Panc1 (cell line): ENCODE results near the gene MEF2A. TPM values are rescaled to one million over a fixed set of nuclear protein-coding genes. Genes with fewer than 3 reads are reported as not detected.

Source experiments
- ATAC-seq: fragments of 200-7000 bp; cut with Tn5 transposase; 2 replicates; pipeline ENCODE4 v1.9.1; 2020; ENCODE audit warnings: mild to moderate bottlenecking, moderate library complexity
- BruUV-seq: library from RNA; stranded (reverse); fragments of 400-500 nt; replicated peaks from 2 replicates; lab custom pipeline; 2021; lab: Mats Ljungman, UMichigan
- CTCF ChIA-PET: fragments of 300-600 bp; sonication (Branson Sonifier 250); formaldehyde crosslinking; loops from one replicate; lab custom pipeline; 2022; ENCODE audit warnings: antibody characterized with exemption; lab: Charles Lee
- POLR2A ChIA-PET: fragments of 300-600 bp; sonication (Branson Sonifier 250); formaldehyde crosslinking; loops from one replicate; lab custom pipeline; 2022; ENCODE audit warnings: antibody characterized with exemption; lab: Charles Lee
- DNase-seq: peaks from one replicate; pipeline ENCODE4 v3.0.0-alpha.2; 2010; ENCODE audit warnings: low read depth, low spot score
- H3K27ac ChIP-seq: 2 replicates; pipeline ENCODE4 v1.5.1; 2011; ENCODE audit warnings: mild to moderate bottlenecking, low read length, inconsistent platforms
- H3K27me3 ChIP-seq: fragments of 200-500 bp; sonication (Bioruptor generic); 2 replicates; pipeline ENCODE4 v1.6.0; 2014; ENCODE audit warnings: low read length, inconsistent platforms; ENCODE audit not compliant: control insufficient read depth, insufficient read depth
- H3K36me3 ChIP-seq: fragments of 200-500 bp; sonication (Bioruptor generic); 2 replicates; pipeline ENCODE4 v1.5.1; 2014; ENCODE audit warnings: inconsistent platforms, mild to moderate bottlenecking, low read length, moderate library complexity; ENCODE audit not compliant: control insufficient read depth, insufficient read depth
- H3K4me1 ChIP-seq: 2 replicates; pipeline ENCODE4 v1.5.1; 2011; ENCODE audit warnings: inconsistent platforms, mild to moderate bottlenecking, low read length, moderate library complexity; ENCODE audit not compliant: control insufficient read depth, insufficient read depth
- H3K4me3 ChIP-seq, 2 experiments: 2 replicates each; pipeline ENCODE4 v1.5.1; 2011 to 2012; ENCODE audit warnings: low read depth in 2 of 2, low read length in 2 of 2, mild to moderate bottlenecking in 2 of 2, inconsistent platforms in 1 of 2, moderate library complexity in 1 of 2
- H3K9me3 ChIP-seq: fragments of 200-500 bp; sonication (Bioruptor generic); 2 replicates; pipeline ENCODE4 v1.5.1; 2014; ENCODE audit warnings: low read depth, mild to moderate bottlenecking, inconsistent platforms, low read length, moderate library complexity; ENCODE audit not compliant: control insufficient read depth, insufficient read depth
- CTCF ChIP-seq: fragments of 450-650 bp; IDR thresholded peaks from 2 replicates; pipeline ENCODE4 v1.5.1; 2017; ENCODE audit warnings: mild to moderate bottlenecking
- POLR2AphosphoS5 ChIP-seq: IDR thresholded peaks from 2 replicates; pipeline ENCODE4 v1.6.1; 2012; ENCODE audit warnings: mild to moderate bottlenecking, low read depth, low read length, moderate library complexity
- REST ChIP-seq, 2 experiments: IDR thresholded peaks; 2 replicates each; pipeline ENCODE4 v1.6.1; 2011 to 2012; ENCODE audit warnings: low read depth in 2 of 2, control low read depth in 1 of 2, low read length in 1 of 2, mild to moderate bottlenecking in 1 of 2, moderate library complexity in 1 of 2; ENCODE audit not compliant: insufficient read depth in 1 of 2
- SIN3A ChIP-seq: IDR thresholded peaks from 2 replicates; pipeline ENCODE4 v1.6.1; 2012; ENCODE audit warnings: low read depth, mild to moderate bottlenecking, low read length, moderate library complexity, borderline replicate concordance; ENCODE audit not compliant: insufficient read depth
- TCF7L2 ChIP-seq: IDR thresholded peaks from 2 replicates; pipeline ENCODE4 v1.6.1; 2011; ENCODE audit warnings: mild to moderate bottlenecking, low read depth, low read length, inconsistent platforms
- in situ Hi-C: cut with HindIII; loops from 2 replicates; pipeline ENCODE4 v1.10.0; 2016; ENCODE audit warnings: low sequenced_read_pairs, low pct_unique_long_range_greater_than_20kb
- intact Hi-C: fragments of 100-400 bp; cut with micrococcal nuclease; formaldehyde crosslinking; loops from one replicate; pipeline ENCODE4 v1.10.0; 2022; ENCODE audit not compliant: unreplicated experiment
- total RNA-seq: library from RNA; stranded (reverse); gene quantifications from one replicate; pipeline ENCODE4 v1.2.1, GENCODE V29; 2021; ENCODE audit not compliant: unreplicated experiment

MEF2A gene
- total RNA-seq, 1 experiment from 2014 or later = 31.1 TPM

- ChIA-PET POLR2A (no interaction called here), CTCF (no interaction called here)
Measured at GRCh38 chr15:99537344-99537743, 28.4 kb upstream of the MEF2A start.

GRCh38 chr15:99538261-99538660 lies 27.5 kb upstream of the MEF2A start:
- Histone ChIP-seq H3K36me3 (no peaks in the 10 kb centered on the region), H3K9me3 (no peaks in the 10 kb centered on the region), H3K27ac (no peak overlapping the region), H3K4me1 (no peaks in the 10 kb centered on the region), H3K27me3 (no peaks in the 10 kb centered on the region), H3K4me3 (no peak overlapping the region)
- no TSS peak for BruUV-seq
- intact Hi-C loops (no loop called here), in situ Hi-C loops (no loop called here)
- DNase-seq (no peak), ATAC-seq (no peak)
- ChIA-PET POLR2A (no interaction called here), CTCF (no interaction called here)
- no peak for TF ChIP-seq CTCF
- TF ChIP-seq TCF7L2 = no peak
- no peak for TF ChIP-seq SIN3A
- TF ChIP-seq POLR2AphosphoS5 = no peak
- no peak for TF ChIP-seq REST (IDR thresholded peaks at IDR 0.05; ENCODE audit: insufficient read depth in 1 of 2, low read depth in 2 of 2, low read length in 1 of 2)

More at GRCh38 chr15:99537344-99537743, 28.4 kb upstream of the MEF2A start:
- in situ Hi-C loops = no loop called here
- H3K4me3 ChIP-seq = no peak overlapping the region
- no peaks in the 10 kb centered on the region for H3K27me3 ChIP-seq
- no TSS peak for BruUV-seq
- TF ChIP-seq POLR2AphosphoS5 (no peak), REST (IDR thresholded peaks at IDR 0.05; ENCODE audit: insufficient read depth in 1 of 2, low read depth in 2 of 2, low read length in 1 of 2) (no peak), CTCF (no peak), SIN3A (no peak), TCF7L2 (no peak)
- no peak for DNase-seq
- H3K9me3 ChIP-seq = peaks cover under 1% of the 10 kb centered on the region; the same call in 1 of the 2 replicates
- H3K36me3 ChIP-seq = no peaks in the 10 kb centered on the region
- no peak overlapping the region for H3K27ac ChIP-seq
- intact Hi-C loops = no loop called here
- no peak for ATAC-seq
- H3K4me1 ChIP-seq = no peaks in the 10 kb centered on the region
